GM12892 (cell line): ENCODE measurements around the gene NEGR1.

Experiments used
- POLR2A ChIP-seq: IDR thresholded peaks from 2 replicates; pipeline ENCODE4 v1.6.1; 2011; ENCODE audit warnings: low read depth, low read length, control low read depth
- POLR2AphosphoS5 ChIP-seq: IDR thresholded peaks from 2 replicates; pipeline ENCODE4 v1.6.1; 2011; ENCODE audit warnings: low read depth, low read length, control low read depth

DNA sequence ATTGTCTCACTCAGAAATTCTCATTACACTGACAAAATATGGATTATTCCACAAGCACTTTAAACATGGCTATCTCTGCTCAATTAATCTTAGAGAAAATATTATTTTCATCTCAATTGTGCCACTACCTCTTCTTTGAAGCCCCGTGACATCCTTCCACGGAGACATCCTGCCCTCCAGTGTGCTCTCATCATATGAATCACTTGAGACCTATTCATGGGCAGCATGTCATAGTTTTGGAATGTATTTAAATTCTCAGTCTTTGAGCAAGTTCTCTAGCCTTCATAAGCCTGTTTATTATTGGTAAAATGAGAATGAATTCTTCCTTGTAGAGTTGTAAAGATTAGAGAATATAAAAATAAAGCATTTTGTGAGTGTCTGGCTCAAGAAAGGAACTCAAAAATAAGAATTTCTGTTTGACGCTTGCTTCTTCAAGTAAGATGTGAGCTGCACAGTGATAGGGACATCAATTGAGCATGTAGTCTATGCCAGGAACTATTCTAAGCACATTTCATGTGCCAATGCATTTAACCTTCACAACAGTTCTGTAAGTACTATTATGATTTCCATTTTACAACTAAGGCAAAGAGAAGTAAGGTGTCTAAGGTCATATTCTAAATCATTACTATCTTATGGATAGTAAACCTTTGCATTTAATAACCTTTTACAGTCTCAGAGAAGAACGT, 644.1 kb downstream of the NEGR1 start:
- TF ChIP-seq POLR2AphosphoS5: no peak
- no peak for TF ChIP-seq POLR2A
